ENCODE results near the gene OR1D5.
A peak's percentile ranks its signal among the peaks of the same experiment; 100 is the strongest.
"Not testable (repeated sequence)": the region's sequence is repeated elsewhere in the genome, so short reads cannot be mapped to it uniquely, and the experiment has no call there.

OR1D5 gene

GRCh38 chr17:3063507-3063906, at the start of gene OR1D5:
TSS of gene OR1D5 (minus strand) at chr17:3063607. CDS start at chr17:3063607, 0 bp downstream.
- DNase-seq (ENCODE audit: low read depth in 2 of 2), result not testable (repeated sequence)

GRCh38 chr17:3104322-3104721, 40.9 kb upstream of the OR1D5 start, which contains the start of gene OR1D2:
TSS of gene OR1D2 (minus strand) at chr17:3104422. CDS start at chr17:3092996, 11,426 bp downstream.
- DNase-seq (ENCODE audit: low read depth in 2 of 2), result no peak

- DNase-seq (ENCODE audit: low read depth in 2 of 2), result not testable (repeated sequence)
Observed at GRCh38 chr17:3073850-3074249, 10.4 kb upstream of the OR1D5 start.

GRCh38 chr17:3065192-3065591, 1.8 kb upstream of the OR1D5 start:
- DNase-seq (ENCODE audit: low read depth in 2 of 2), result not testable (repeated sequence)

- DNase-seq (ENCODE audit: low read depth in 2 of 2), result not testable (repeated sequence)
Observed at GRCh38 chr17:3062824-3063377, 506 bp downstream of the OR1D5 start.

GRCh38 chr17:3054868-3055267, 8.5 kb downstream of the OR1D5 start:
- not testable (repeated sequence) for DNase-seq (ENCODE audit: low read depth in 2 of 2)

GRCh38 chr17:3049705-3050295, 13.6 kb downstream of the OR1D5 start:
- DNase-seq (ENCODE audit: low read depth in 2 of 2), result no peak

- peak; percentile 80 to 83 for DNase-seq (ENCODE audit: low read depth in 2 of 2)
Observed at GRCh38 chr17:3048727-3049471, 14.5 kb downstream of the OR1D5 start.

- DNase-seq (ENCODE audit: low read depth in 2 of 2), result no peak
Observed at GRCh38 chr17:3046753-3047152, 16.7 kb downstream of the OR1D5 start.

GRCh38 chr17:3043737-3044365, 19.6 kb downstream of the OR1D5 start:
- DNase-seq (ENCODE audit: low read depth in 2 of 2), result no peak

- DNase-seq (ENCODE audit: low read depth in 2 of 2), result no peak
Observed at GRCh38 chr17:3040882-3041281, 22.5 kb downstream of the OR1D5 start.

- no peak for DNase-seq (ENCODE audit: low read depth in 2 of 2)
Observed at GRCh38 chr17:3039736-3040135, 23.7 kb downstream of the OR1D5 start.

GRCh38 chr17:3038941-3039340, 24.5 kb downstream of the OR1D5 start:
- no peak for DNase-seq (ENCODE audit: low read depth in 2 of 2)

- DNase-seq (ENCODE audit: low read depth in 2 of 2), result no peak
Observed at GRCh38 chr17:3037259-3037658, 26.1 kb downstream of the OR1D5 start.

- no peak for DNase-seq (ENCODE audit: low read depth in 2 of 2)
Observed at GRCh38 chr17:3036800-3037199, 26.6 kb downstream of the OR1D5 start.

GRCh38 chr17:3035968-3036280, 27.5 kb downstream of the OR1D5 start:
- DNase-seq (ENCODE audit: low read depth in 2 of 2), result no peak

- no peak for DNase-seq (ENCODE audit: low read depth in 2 of 2)
Observed at GRCh38 chr17:3035256-3035967, 28.0 kb downstream of the OR1D5 start.

- DNase-seq (ENCODE audit: low read depth in 2 of 2), result no peak
Observed at GRCh38 chr17:3034578-3034920, 28.9 kb downstream of the OR1D5 start.

GRCh38 chr17:3033741-3034577, 29.4 kb downstream of the OR1D5 start:
- no peak for DNase-seq (ENCODE audit: low read depth in 2 of 2)

- DNase-seq (ENCODE audit: low read depth in 2 of 2), result no peak
Observed at GRCh38 chr17:3033248-3033640, 30.2 kb downstream of the OR1D5 start.

All from stimulated activated CD4-positive, alpha-beta T cell treated with anti-CD3 and anti-CD28 coated beads, Interleukin-1b, Interleukin-23, amount 100 ng/mL, for 1 hour (primary cell).